SH-SY5Y (cell line): ENCODE measurements around the gene AFF3.

Source experiments
- GATA2 ChIP-seq: IDR thresholded peaks from 2 replicates; pipeline ENCODE4 v1.6.1; 2011; ENCODE audit warnings: mild to moderate bottlenecking, low read depth, low read length
- GATA3 ChIP-seq: IDR thresholded peaks from 2 replicates; pipeline ENCODE4 v1.6.1; 2011; ENCODE audit warnings: low read depth, mild to moderate bottlenecking, low read length, moderate library complexity

AFF3 gene

DNA sequence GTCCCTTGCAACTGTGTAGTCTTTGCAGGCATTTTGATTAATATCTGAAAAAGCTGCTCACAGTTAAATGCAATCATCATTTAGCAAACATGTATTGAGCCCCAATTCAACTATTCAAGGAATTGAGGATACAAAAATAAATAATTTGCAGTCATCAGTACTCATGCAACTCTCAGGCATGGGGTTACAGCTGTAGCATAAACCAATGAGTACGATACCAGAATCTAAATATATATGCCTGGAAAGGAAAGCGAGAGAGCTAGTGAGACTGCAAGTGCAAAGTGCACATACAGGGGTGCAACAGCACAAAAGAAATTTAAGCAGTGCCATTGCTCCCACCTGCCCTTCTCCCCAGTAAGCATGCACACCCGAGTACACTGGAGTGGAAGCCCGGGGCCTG, 216.4 kb downstream of the AFF3 start:
- TF ChIP-seq GATA2 = no peak
- TF ChIP-seq GATA3 = no peak

DNA sequence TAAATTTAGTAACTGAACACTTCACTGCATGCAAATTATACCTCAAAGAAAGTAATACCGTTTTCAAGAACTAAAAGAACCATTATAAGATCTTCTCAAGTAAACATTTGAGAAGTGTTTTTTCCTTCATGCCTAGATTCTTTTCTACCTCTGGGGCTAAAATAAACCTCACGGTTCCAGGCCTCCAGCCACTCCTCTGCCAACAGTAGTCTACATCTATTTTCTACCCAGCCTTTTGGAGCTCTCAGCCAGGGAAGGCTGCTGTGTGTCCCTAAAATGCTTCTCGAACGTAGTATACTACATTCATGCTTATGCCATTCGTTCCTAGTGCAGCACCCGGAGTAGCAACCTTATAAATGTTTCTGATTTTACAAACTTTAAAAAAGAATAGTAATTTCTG, 219.7 kb downstream of the AFF3 start:
- TF ChIP-seq GATA3 = no peak
- TF ChIP-seq GATA2 = no peak

DNA sequence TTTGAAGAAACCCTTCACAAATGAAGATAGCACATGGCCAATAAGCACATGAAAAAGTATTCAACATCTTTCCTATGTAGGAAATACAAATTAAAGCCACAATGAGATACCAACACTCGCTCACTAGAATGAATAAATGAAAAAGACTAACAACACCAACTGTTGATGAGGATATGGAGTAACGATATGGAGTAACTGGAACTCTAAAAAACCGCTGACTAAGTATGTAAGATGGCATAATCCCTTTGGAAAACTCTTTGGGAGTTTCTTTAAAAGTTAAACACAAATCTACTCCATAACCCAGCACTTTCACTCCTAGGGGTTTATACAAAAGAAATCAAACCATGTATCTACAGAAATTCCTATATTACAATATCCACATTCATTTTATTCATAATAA, 220.5 kb downstream of the AFF3 start:
- no peak for TF ChIP-seq GATA2

DNA sequence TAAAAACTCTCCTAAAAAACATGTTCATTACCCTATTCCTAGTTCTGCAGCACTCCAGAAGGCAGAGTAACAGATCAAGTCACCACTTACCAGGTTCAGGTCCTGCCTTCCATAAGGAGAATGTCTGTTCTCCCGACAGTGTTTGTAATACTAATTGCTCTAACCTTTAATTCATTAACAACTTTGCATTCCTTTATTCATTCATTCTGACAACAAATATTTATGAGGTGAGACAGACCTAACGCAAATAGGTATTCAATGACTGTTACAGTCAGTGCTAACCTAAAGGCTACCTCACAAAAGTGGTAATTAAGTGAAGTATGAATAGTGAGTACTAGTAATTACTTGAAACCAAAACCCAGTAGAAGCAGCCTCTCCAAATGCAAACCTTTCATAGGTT, 224.0 kb downstream of the AFF3 start:
- TF ChIP-seq GATA3 (no peak), GATA2 (no peak)

DNA sequence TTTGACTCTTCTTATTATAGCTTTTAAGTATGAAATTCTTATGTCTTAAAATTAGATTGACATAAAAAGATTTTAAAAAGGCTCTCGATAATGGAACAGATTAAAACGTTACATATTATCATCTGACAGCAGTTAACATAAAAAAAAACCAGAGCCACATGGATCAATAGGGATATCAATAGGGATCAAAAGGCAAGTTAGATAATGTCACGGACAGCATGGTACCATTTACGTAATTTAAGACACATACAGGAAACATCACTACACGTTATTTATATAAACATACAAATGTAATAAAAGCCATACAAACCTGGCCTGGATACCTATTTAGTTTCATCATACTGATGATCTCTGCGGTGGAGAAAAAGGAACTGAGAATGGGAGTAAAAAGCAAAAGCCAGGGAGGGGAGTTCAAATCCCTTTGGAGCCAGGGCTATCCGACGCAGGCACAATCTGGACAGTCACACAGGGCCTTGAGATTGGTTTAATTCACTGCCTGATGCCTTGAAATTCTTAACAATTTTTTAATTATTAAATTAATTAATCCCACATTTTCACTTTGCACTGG, 227.2 kb downstream of the AFF3 start:
- TF ChIP-seq GATA2 (no peak), GATA3 (no peak)

DNA sequence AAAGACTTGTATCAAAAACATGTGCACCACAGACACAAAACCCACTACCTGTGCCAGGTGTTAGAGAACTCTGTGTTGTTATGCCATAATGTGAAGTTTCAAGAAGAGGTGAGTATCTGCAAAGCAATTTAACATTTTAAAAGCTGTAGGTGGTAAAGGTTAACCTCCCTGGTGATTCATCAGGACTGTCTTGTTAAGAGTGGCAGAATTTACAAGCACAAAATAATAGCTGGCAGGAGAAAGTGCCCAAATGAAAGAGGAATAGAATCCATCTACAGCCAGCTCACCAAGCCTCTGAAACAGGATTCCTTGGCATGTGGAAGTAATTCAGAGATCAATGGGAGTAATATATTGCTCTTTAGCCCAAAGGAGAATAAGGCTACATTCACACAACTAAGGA, 230.7 kb downstream of the AFF3 start:
- TF ChIP-seq GATA3 (no peak), GATA2 (no peak)

DNA sequence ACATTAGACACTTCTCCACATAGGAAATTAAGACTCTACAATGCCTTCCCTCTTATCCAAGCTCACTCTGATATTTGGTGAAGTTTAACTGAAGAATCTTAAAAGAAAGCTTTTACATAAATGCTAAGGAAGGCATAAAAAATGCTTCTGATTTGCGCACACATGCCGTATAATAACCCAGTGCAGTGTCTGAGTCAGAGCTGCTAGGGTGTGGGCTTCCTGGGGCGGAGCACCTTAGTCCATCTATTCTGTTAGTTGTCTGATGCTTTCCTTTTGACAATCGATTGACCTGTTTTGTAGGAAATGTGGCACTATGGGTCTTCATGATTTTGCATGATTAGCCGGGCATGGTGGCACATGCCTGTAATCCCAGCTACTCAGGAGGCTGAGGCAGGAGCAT, 231.5 kb downstream of the AFF3 start:
- no peak for TF ChIP-seq GATA2
- no peak for TF ChIP-seq GATA3

DNA sequence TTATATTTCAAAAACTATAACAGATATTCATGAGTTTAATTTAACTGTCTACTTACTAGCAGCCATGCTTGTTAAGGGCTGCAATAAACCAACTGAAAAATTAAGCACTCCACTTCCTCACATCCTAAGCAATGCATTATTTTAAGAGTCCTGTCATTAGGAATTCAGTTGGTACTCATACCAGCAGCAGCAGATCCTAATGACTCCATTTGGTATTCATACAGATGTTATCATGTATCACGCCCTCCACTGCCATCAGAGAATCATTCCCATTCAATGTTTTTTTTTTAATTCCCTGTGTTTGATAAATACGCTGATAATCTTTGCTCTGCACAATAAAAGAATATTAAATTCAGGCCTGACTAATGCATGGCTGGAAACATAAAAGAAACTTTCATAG, 236.8 kb downstream of the AFF3 start:
- TF ChIP-seq GATA3 (peak; percentile 60), GATA2 (peak; percentile 22; the same call in 1 of the 2 replicates)

DNA sequence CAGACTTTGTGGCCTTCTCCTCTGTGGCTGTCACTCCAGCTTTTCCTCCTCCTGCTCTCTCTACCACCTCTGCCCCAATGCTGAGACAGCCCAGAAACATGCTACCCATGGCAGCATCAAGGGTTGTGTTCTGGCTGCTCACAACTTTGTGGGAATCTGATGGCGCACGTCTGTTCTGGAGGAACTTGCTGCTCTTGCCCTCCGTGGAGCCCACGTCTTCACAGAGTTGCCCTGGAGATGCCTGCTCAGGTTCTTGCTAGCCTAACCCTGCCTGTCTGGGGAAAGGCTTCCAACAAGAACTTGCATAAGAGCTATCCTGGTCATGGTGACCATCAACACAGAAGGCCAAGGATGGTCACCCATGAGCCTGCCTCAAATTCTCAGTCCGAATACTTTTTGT, 237.4 kb downstream of the AFF3 start:
- TF ChIP-seq GATA3 (no peak), GATA2 (no peak)

DNA sequence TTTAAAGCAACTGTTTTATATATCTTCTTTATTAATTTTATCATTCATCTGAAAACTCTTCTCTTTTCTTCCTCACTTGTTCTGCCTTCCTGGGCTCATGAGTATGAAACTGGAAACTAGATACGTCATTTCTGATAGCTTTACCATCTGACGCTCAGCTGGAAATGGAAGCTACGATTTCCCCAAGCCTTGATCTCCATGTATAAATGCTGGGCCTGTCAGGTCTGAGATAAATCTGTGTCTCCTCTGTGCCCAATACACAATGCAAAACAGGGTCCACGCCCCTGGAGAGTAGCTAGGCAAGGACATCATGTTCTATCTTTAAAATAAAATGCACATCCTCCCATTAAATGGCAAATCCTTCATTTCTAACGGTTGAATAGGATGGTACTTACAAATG, 238.4 kb downstream of the AFF3 start:
- no peak for TF ChIP-seq GATA3
- TF ChIP-seq GATA2 = no peak

DNA sequence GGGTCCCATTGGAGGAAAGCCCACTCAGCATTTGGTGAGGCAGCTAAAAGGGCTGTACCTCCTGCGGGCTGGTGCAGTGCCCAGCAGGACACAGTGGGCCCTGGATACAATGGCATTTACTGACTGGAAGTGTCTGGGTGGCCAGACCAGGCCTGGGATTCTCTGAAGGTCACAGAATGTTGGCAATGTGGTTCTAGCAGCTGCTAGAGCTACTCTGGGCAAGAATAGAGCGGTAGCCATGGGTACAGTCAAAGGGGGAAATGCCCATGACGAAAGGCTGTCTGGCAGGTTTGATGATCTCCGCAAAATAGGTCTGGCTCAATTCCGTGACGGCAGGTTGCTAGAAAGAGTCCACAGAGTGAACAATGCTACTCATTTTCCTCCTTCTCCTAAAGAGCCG, 241.8 kb downstream of the AFF3 start:
- TF ChIP-seq GATA2 = no peak
- no peak for TF ChIP-seq GATA3

DNA sequence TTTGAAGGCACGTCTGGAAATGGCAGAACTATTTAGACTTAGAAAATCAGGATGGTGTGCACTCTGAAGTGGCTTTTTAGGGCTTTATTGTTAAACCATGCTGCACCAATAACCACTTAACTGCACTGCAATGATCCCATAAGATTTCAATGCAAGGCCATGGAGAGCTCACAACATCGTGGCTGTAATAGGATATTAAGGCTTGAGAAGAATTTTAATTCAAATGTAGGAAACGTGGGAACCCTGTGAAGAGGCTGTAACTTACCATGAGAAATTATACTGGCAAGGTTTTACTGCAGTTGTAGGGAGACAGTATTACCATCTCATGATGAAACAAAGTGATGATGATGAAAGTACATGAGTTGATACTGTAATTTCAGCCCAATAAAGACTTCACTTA, 242.5 kb downstream of the AFF3 start:
- TF ChIP-seq GATA3 (no peak), GATA2 (no peak)

DNA sequence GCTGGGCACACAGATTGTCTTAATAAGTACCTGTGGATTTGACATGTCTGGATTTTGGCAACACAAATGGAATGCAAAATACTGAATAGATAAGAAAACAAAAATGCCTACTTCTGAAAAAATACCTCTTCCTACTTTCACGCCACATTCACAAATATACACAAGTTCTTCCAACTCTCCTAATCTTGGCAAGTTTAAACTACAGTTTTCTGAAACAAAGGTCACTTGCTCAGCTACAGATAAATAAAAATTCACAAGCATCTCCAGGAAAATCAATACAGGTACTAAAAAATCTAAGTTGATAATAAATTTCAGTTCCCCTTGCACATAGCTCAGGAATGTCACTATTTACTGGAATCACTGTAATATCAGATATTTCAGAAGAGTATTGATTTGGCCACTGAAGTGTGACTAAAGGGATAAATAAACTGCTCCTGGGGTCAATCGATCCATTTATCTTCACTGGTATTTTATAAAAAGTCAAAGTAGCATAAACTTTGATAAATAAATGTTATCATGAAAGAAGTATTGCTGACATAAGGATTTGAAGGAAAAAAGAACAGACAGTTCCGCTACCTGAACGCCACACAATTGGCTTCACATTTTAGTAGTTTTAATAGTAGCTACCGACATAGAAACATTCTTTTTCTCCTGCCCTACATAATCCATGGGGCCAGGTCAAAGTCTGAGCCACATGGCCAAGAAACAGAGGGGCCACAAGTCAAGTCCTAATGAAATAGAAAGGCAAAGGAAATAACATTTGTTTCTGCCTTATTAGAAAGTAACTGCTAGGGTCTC, 243.1 kb downstream of the AFF3 start:
- no peak for TF ChIP-seq GATA2
- no peak for TF ChIP-seq GATA3

DNA sequence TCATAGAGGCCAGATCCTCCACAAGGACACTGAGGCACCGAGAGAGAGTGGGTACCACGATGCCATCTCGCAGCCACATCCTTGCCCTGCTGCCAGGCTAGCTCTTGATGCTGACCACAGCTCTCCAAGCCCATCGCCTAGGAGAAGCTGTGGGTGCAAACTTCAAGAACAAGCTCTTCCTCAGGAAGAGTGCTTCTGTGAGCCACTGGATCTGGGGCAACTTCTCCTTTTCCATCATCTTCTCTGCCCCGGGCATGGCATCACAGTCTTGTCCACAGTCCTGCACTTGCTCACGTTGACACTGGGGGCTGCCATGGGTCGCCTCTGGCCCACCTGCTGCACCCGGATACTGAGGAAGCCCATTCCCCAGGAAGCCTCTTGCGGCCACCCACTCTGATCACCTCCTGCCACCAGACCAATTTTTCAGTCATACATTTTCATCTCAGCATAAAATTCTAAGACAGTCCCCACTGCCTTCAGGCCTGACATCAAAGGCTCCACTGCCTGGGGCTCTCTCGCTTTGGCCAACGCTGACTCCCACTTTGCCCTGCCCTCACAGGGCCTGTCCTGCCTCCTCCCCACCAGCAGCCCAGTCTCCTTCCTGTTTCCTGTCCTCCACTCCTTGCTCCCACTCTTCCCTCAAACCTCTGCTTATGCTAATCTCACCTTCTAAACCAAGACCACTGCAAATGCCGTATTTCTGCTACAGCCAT, 243.9 kb downstream of the AFF3 start:
- TF ChIP-seq GATA3 = no peak
- no peak for TF ChIP-seq GATA2

DNA sequence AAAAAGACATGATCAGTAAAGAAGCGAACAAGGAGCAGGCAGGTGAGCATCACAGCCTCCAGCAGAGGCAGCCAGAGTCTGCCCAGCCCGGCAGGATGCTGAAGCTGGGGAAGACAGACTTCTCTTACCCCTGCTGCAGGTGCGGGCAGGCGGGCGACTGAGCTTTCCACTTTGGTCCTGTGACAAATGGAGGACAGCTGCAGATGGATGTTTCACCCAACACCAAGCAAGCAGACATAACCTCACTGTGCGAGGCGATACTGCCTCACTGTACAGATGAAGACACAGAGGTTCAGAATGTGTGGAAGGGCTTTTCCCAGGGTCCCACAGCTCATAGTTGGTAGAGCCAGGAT, 251.0 kb downstream of the AFF3 start:
- no peak for TF ChIP-seq GATA3
- no peak for TF ChIP-seq GATA2
